OCI-LY1 (cell line): ENCODE results near the gene APBB3.

ENCODE experiments used
- H2AFZ ChIP-seq: fragments of 200-600 bp; sonication (generic), shearing (Covaris generic); 2 replicates; pipeline ENCODE4 v1.6.0; 2014; ENCODE audit warnings: antibody characterized with exemption, mild to moderate bottlenecking, low read length
- H3F3A ChIP-seq: fragments of 200-600 bp; sonication (generic), shearing (Covaris generic); 2 replicates; pipeline ENCODE4 v1.6.0; 2014; ENCODE audit warnings: mild to moderate bottlenecking, antibody characterized with exemption, low read length, moderate library complexity; ENCODE audit not compliant: insufficient read depth
- H3K27ac ChIP-seq: fragments of 200-600 bp; sonication (generic); 2 replicates; pipeline ENCODE4 v1.5.1; 2014; ENCODE audit warnings: low read length, mixed run types, mild to moderate bottlenecking, low read depth; ENCODE audit not compliant: poor library complexity, severe bottlenecking
- H3K27me3 ChIP-seq: fragments of 200-600 bp; sonication (generic); 2 replicates; pipeline ENCODE4 v1.6.0; 2014; ENCODE audit warnings: antibody characterized with exemption, mild to moderate bottlenecking, low read length, moderate library complexity; ENCODE audit not compliant: insufficient read depth
- H3K36me3 ChIP-seq: fragments of 200-600 bp; sonication (generic); 2 replicates; pipeline ENCODE4 v1.6.1; 2014; ENCODE audit warnings: mild to moderate bottlenecking, antibody characterized with exemption, low read length, moderate library complexity, mixed read lengths; ENCODE audit not compliant: insufficient read depth
- H3K4me1 ChIP-seq: fragments of 200-600 bp; sonication (generic); 2 replicates; pipeline ENCODE4 v1.5.1; 2014; ENCODE audit warnings: mild to moderate bottlenecking, low read length, moderate library complexity; ENCODE audit not compliant: insufficient read depth, severe bottlenecking
- H3K4me2 ChIP-seq: fragments of 200-600 bp; sonication (generic), shearing (Covaris generic); 2 replicates; pipeline ENCODE4 v1.6.1; 2014; ENCODE audit warnings: low read length
- H3K4me3 ChIP-seq: fragments of 200-600 bp; sonication (generic); 2 replicates; pipeline ENCODE4 v1.5.1; 2014; ENCODE audit warnings: low read length, low read depth, mild to moderate bottlenecking, mixed read lengths; ENCODE audit not compliant: poor library complexity, severe bottlenecking
- H3K79me2 ChIP-seq: fragments of 200-600 bp; shearing (Covaris generic); 2 replicates; pipeline ENCODE4 v1.6.1; 2016; ENCODE audit warnings: mixed run types, low read length, mixed read lengths; ENCODE audit not compliant: insufficient read depth
- H3K9ac ChIP-seq: fragments of 200-600 bp; sonication (generic), shearing (Covaris generic); 2 replicates; pipeline ENCODE4 v1.6.1; 2014; ENCODE audit warnings: mild to moderate bottlenecking, low read length, mixed read lengths
- H3K9me2 ChIP-seq: fragments of 200-600 bp; sonication (generic), shearing (Covaris generic); 2 replicates; pipeline ENCODE4 v1.6.1; 2014; ENCODE audit warnings: low read depth, mild to moderate bottlenecking, low read length, mixed read lengths
- H3K9me3 ChIP-seq: fragments of 200-600 bp; shearing (Covaris generic); 2 replicates; pipeline ENCODE4 v1.6.1; 2014; ENCODE audit warnings: low read length, mixed read lengths
- H4K20me1 ChIP-seq: fragments of 200-600 bp; sonication (generic), shearing (Covaris generic); 2 replicates; pipeline ENCODE4 v1.6.0; 2016; ENCODE audit warnings: mild to moderate bottlenecking, low read length; ENCODE audit not compliant: insufficient read depth
- EZH2 ChIP-seq: fragments of 200-600 bp; sonication (generic), shearing (Covaris generic); IDR thresholded peaks from 2 replicates; pipeline ENCODE4 v1.8.0; 2017; ENCODE audit warnings: borderline replicate concordance, mixed run types, mild to moderate bottlenecking, antibody characterized with exemption, low read length, moderate library complexity, mixed read lengths
- TF ChIP-seq, protein P1 (sequence below): fragments of 200-600 bp; sonication (generic), shearing (Covaris generic); IDR thresholded peaks from 2 replicates; pipeline ENCODE4 v1.5.1; 2017; ENCODE audit warnings: mild to moderate bottlenecking, antibody characterized with exemption, low read length, moderate library complexity, mixed read lengths

The APBB3 gene

DNA sequence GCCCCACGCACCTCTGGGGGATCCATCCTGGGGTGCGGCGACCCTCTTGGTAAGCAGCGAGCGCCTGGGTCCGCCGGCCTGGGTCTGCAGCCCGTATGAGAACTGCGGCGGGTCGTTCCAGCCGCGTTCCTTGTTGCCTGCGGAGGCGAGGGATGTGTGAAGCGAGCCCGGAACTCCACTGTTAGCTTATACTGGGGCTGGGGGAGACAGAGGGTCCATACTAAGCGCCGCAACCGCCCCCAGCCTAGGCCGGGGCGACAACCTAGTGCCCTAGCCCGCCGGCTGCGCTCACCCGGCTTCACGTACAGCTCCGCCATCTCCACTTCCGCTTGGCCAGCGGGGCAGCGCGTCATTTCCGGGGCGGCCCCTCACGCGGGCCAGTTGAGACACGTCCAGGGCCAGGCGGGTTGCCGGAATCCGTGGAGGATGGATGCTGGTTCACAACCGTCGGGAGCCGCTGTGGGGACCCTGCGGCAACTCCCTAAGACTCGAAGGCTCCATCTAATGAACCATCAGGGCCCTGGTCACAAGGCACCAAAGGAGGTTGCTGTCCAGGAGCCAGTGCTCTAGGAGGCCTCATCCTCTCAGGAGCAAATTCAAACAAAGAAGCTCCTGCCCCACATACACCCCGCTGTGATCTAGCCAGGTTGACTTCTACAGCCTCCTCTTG is 7.1 kb downstream of the APBB3 start, which contains the start of gene SRA1:
TSS of gene SRA1 (minus strand) at position 338 of the 670 bp plus-strand sequence. CDS start at position 317, 21 bp downstream.
- peak within 1 kb of the TSS; percentile 75 for H3K27ac ChIP-seq
- H2AFZ ChIP-seq = no peak within 1 kb of the TSS
- peak within 1 kb of the TSS; percentile 72 for H3K4me2 ChIP-seq
- no peaks in the 10 kb centered on the region for H3K27me3 ChIP-seq
- no peaks in the 10 kb centered on the region for H3K9me2 ChIP-seq
- peaks cover 34% of the 10 kb centered on the region for H3K4me1 ChIP-seq
- peaks cover 17% of the 10 kb centered on the region for H3K79me2 ChIP-seq
- peaks cover 19% of the 10 kb centered on the region for H3K36me3 ChIP-seq
- H3F3A ChIP-seq = no peaks in the 10 kb centered on the region
- H3K4me3 ChIP-seq = peak within 1 kb of the TSS; percentile 87
- H3K9ac ChIP-seq = peak within 1 kb of the TSS; percentile 90
- no peaks in the 10 kb centered on the region for H3K9me3 ChIP-seq
- no peak for TF ChIP-seq EZH2
- TF ChIP-seq, protein P1, sequence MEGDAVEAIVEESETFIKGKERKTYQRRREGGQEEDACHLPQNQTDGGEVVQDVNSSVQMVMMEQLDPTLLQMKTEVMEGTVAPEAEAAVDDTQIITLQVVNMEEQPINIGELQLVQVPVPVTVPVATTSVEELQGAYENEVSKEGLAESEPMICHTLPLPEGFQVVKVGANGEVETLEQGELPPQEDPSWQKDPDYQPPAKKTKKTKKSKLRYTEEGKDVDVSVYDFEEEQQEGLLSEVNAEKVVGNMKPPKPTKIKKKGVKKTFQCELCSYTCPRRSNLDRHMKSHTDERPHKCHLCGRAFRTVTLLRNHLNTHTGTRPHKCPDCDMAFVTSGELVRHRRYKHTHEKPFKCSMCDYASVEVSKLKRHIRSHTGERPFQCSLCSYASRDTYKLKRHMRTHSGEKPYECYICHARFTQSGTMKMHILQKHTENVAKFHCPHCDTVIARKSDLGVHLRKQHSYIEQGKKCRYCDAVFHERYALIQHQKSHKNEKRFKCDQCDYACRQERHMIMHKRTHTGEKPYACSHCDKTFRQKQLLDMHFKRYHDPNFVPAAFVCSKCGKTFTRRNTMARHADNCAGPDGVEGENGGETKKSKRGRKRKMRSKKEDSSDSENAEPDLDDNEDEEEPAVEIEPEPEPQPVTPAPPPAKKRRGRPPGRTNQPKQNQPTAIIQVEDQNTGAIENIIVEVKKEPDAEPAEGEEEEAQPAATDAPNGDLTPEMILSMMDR = no peak
- H4K20me1 ChIP-seq = no peaks in the 10 kb centered on the region

DNA sequence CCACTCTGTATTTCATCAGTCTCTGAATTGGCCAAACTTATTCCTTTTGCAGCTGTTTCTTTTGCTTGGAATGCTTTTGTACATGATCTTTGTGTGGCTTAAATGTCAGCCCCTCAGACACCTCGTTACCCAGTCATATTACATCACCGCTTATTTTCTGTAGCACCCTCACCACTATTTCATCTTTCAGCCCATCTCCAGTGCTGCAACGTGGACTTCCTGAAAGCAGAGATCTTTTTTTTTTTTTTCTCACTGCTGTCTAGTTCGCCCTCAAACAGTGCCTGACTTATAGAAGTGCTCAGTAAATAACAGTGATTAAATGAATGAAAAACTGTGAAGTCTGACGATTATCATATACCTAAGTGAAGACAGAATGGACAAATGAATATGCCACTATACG is 8.0 kb downstream of the APBB3 start:
- Histone ChIP-seq H3K4me1 (peaks cover 34% of the 10 kb centered on the region), H3K9ac (peak overlapping the region; percentile 90), H3F3A (no peaks in the 10 kb centered on the region), H2AFZ (no peak overlapping the region), H4K20me1 (no peaks in the 10 kb centered on the region), H3K4me3 (peak overlapping the region; percentile 87), H3K27ac (peak overlapping the region; percentile 75), H3K9me2 (no peaks in the 10 kb centered on the region), H3K36me3 (peaks cover 27% of the 10 kb centered on the region), H3K27me3 (no peaks in the 10 kb centered on the region), H3K9me3 (no peaks in the 10 kb centered on the region), H3K4me2 (peak overlapping the region; percentile 72), H3K79me2 (peaks cover 17% of the 10 kb centered on the region)
- TF ChIP-seq, protein P1 = no peak
- TF ChIP-seq EZH2 = no peak

DNA sequence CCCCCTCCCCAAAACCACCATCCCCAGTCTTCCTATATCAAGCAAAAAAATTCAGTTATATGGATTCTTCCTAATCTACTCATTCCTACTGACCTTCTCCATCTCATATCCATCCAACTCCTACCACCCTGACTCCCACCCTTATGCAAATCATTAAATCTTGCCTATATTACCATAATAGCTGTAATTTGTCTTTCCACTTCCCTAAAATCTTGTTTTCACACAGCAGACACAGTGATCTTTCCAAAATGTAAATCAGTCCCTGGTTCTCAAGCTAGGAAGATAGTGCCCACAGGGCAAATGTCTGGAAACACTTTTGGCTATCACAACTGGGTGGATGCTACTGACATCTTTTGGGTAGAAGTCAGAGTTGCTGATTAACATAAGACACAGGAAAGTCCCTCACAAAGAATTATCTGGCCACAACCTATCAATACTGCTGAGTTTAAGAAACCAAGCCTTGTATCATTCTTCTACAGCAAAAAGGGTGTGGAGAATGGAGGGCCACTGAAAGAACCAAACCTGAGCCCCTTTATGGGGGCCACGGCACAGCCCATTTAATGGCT is 8.6 kb downstream of the APBB3 start:
- peaks cover 17% of the 10 kb centered on the region for H3K79me2 ChIP-seq
- peak overlapping the region; percentile 87 for H3K4me3 ChIP-seq
- H2AFZ ChIP-seq = no peak overlapping the region
- peak overlapping the region; percentile 90 for H3K9ac ChIP-seq
- no peaks in the 10 kb centered on the region for H3K9me3 ChIP-seq
- no peaks in the 10 kb centered on the region for H4K20me1 ChIP-seq
- no peak for TF ChIP-seq EZH2
- TF ChIP-seq, protein P1 = no peak
- peaks cover 33% of the 10 kb centered on the region for H3K36me3 ChIP-seq
- no peaks in the 10 kb centered on the region for H3F3A ChIP-seq
- H3K4me2 ChIP-seq = peak overlapping the region; percentile 72
- H3K9me2 ChIP-seq = no peaks in the 10 kb centered on the region
- H3K27me3 ChIP-seq = no peaks in the 10 kb centered on the region
- H3K4me1 ChIP-seq = peaks cover 34% of the 10 kb centered on the region
- H3K27ac ChIP-seq = peak overlapping the region; percentile 36
